Stomach (tissue), 4 donors: Measurements from ENCODE around the gene TRERF1.

Source experiments
- EP300 ChIP-seq: sonication (generic); formaldehyde crosslinking; IDR thresholded peaks from one replicate; pipeline ENCODE4 v1.6.1; 2017; ENCODE audit warnings: antibody characterized with exemption
- POLR2A ChIP-seq, 4 donors: fragments of 450-650 bp; IDR thresholded peaks; one replicate each; pipeline ENCODE4 v1.6.1; 2016; ENCODE audit warnings: antibody characterized with exemption in 4 of 4, control low read depth in 2 of 4, mild to moderate bottlenecking in 1 of 4, moderate library complexity in 1 of 4
- POLR2AphosphoS5 ChIP-seq, 3 donors: sonication (generic); formaldehyde crosslinking; IDR thresholded peaks; one replicate each; pipeline ENCODE4 v1.6.1; 2016; ENCODE audit warnings: antibody characterized with exemption in 3 of 3
- TF ChIP-seq, protein P1 (sequence below), 7 experiments: fragments of 450-650 bp in 4 of 7; fragments of 200-600 bp in 3 of 7; sonication (generic) in 3 of 7; IDR thresholded peaks; one replicate each; pipeline ENCODE4 v1.5.1; 2016 to 2019; ENCODE audit warnings: antibody characterized with exemption in 7 of 7, control low read depth in 2 of 7, mild to moderate bottlenecking in 1 of 7

GRCh38 chr6:42320762-42321161 lies 131.0 kb downstream of the TRERF1 start:
- TF ChIP-seq, protein P1, sequence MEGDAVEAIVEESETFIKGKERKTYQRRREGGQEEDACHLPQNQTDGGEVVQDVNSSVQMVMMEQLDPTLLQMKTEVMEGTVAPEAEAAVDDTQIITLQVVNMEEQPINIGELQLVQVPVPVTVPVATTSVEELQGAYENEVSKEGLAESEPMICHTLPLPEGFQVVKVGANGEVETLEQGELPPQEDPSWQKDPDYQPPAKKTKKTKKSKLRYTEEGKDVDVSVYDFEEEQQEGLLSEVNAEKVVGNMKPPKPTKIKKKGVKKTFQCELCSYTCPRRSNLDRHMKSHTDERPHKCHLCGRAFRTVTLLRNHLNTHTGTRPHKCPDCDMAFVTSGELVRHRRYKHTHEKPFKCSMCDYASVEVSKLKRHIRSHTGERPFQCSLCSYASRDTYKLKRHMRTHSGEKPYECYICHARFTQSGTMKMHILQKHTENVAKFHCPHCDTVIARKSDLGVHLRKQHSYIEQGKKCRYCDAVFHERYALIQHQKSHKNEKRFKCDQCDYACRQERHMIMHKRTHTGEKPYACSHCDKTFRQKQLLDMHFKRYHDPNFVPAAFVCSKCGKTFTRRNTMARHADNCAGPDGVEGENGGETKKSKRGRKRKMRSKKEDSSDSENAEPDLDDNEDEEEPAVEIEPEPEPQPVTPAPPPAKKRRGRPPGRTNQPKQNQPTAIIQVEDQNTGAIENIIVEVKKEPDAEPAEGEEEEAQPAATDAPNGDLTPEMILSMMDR (IDR thresholded peaks at IDR 0.05), result no peak
- TF ChIP-seq POLR2A (IDR thresholded peaks at IDR 0.05) (no peak), POLR2AphosphoS5 (IDR thresholded peaks at IDR 0.05) (no peak), EP300 (no peak)
